WTC11 (cell line): ENCODE results near the gene ADH5.
"Not testable (repeated sequence)": the region's sequence is repeated elsewhere in the genome, so short reads cannot be mapped to it uniquely, and the experiment has no call there.

Experiments used
- CTCF ChIP-seq: fragments of 200-600 bp; IDR thresholded peaks from 2 replicates; pipeline ENCODE4 v1.8.0; 2022; ENCODE audit warnings: antibody characterized with exemption
- NR2C2 ChIP-seq: sonication (generic); formaldehyde crosslinking; IDR thresholded peaks from 2 replicates; pipeline ENCODE4 v1.8.0; 2022; ENCODE audit warnings: mild to moderate bottlenecking, missing genetic modification reagents

DNA sequence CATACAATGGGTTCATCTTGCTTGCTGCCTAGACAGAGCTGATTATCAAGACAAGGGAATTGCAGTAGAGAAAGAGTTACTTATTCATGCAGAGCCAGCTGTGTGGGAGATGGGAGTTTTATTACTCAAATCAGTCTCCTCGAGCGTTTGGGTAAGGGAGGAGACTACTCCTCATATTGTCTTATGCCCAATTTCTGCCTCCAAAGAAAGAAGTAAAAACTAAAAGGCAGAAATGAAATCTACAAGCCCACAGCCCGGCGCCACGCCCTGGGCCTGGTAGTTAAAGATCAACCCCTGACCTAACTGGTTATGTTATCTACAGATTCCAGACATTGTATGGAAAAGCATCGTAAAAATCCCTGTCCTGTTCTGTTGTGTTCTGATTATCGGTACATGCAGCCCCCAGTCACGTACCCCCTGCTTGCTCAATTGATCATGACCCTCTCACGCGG, 64.8 kb downstream of the ADH5 start:
- TF ChIP-seq CTCF; NR2C2 (CRISPR knock-in tag): not testable (repeated sequence)
